Esophagus (tissue), 2 donors: ENCODE measurements around the gene TNRC6A. TPM values are rescaled to one million over a fixed set of nuclear protein-coding genes. Genes with fewer than 3 reads are reported as not detected.

Source experiments
- H3K27ac ChIP-seq, 2 donors: one replicate each; pipeline ENCODE4 v1.5.1; 2013; ENCODE audit warnings: low read depth in 2 of 2, mild to moderate bottlenecking in 2 of 2, inconsistent platforms in 1 of 2, low read length in 1 of 2, moderate library complexity in 1 of 2
- H3K27me3 ChIP-seq, 2 donors: one replicate each; pipeline ENCODE4 v1.6.1; 2013; ENCODE audit warnings: low read length in 2 of 2, control low read depth in 1 of 2, mild to moderate bottlenecking in 1 of 2; ENCODE audit not compliant: insufficient read depth in 2 of 2, control insufficient read depth in 1 of 2
- H3K36me3 ChIP-seq, 2 donors: one replicate each; pipeline ENCODE4 v1.6.1; 2013; ENCODE audit warnings: low read length in 1 of 2; ENCODE audit not compliant: control insufficient read depth in 2 of 2, insufficient read depth in 2 of 2
- H3K4me1 ChIP-seq, 2 donors: one replicate each; pipeline ENCODE4 v1.6.1; 2013; ENCODE audit warnings: low read length in 1 of 2; ENCODE audit not compliant: control insufficient read depth in 2 of 2, insufficient read depth in 2 of 2
- H3K4me3 ChIP-seq, 2 donors: one replicate each; pipeline ENCODE4 v1.5.1; 2013; ENCODE audit warnings: low read length in 2 of 2, mild to moderate bottlenecking in 2 of 2, low read depth in 1 of 2, moderate library complexity in 1 of 2
- H3K9me3 ChIP-seq, 2 donors: one replicate each; pipeline ENCODE4 v1.6.1; 2013; ENCODE audit warnings: mild to moderate bottlenecking in 2 of 2, low read depth in 1 of 2, low read length in 1 of 2, moderate library complexity in 1 of 2; ENCODE audit not compliant: control insufficient read depth in 2 of 2, insufficient read depth in 1 of 2
- WGBS, 2 donors: extraction: QIAGEN DNeasy Blood & Tissue Kit; methylation state at CpG; one replicate each; pipeline ENCODE4 v1.1.7; 2013; 5-methylcytosine and 5-hydroxymethylcytosine counted together
- polyA plus RNA-seq, 2 donors: library from polyadenylated mRNA; stranded (reverse); fragments of 200-250 nt; gene quantifications; one replicate each; pipeline ENCODE4 v1.2.3, GENCODE V29; 2013
- donor health status: healthy with polysubstance abuse.
- donor health status: Bipolar disorder and iron deficiency.

Gene TNRC6A
- polyA plus RNA-seq, 2 donors, result 10.0 to 14.7 TPM

- Histone ChIP-seq H3K27me3 (no peaks in the 10 kb centered on the region), H3K9me3 (no peaks in the 10 kb centered on the region), H3K27ac (no peak overlapping the region), H3K36me3 (no peaks in the 10 kb centered on the region), H3K4me3 (no peak overlapping the region), H3K4me1 (no peaks in the 10 kb centered on the region)
- WGBS, 2 donors, result 93 to 94% methylated on average over 6 of the region's 6 CpGs
Measured at GRCh38 chr16:24718967-24719521, 10.4 kb upstream of the TNRC6A start.

GRCh38 chr16:24721830-24722238 is 7.6 kb upstream of the TNRC6A start:
- WGBS, 2 donors, result 84 to 86% methylated on average over 6 of the region's 6 CpGs

GRCh38 chr16:24723663-24724062 is 5.8 kb upstream of the TNRC6A start:
- no peaks in the 10 kb centered on the region for H3K9me3 ChIP-seq
- H3K4me1 ChIP-seq, result no peaks in the 10 kb centered on the region
- H3K4me3 ChIP-seq, result no peak overlapping the region
- no peaks in the 10 kb centered on the region for H3K27me3 ChIP-seq
- no peaks in the 10 kb centered on the region for H3K36me3 ChIP-seq
- H3K27ac ChIP-seq, result no peak overlapping the region

More at GRCh38 chr16:24721830-24722238, 7.6 kb upstream of the TNRC6A start:
- no peaks in the 10 kb centered on the region for H3K9me3 ChIP-seq
- H3K4me1 ChIP-seq, result no peaks in the 10 kb centered on the region
- no peak overlapping the region for H3K27ac ChIP-seq
- no peaks in the 10 kb centered on the region for H3K27me3 ChIP-seq
- no peak overlapping the region for H3K4me3 ChIP-seq
- H3K36me3 ChIP-seq, result no peaks in the 10 kb centered on the region

- Histone ChIP-seq H3K27me3 (no peaks in the 10 kb centered on the region), H3K36me3 (no peaks in the 10 kb centered on the region), H3K4me1 (no peaks in the 10 kb centered on the region), H3K27ac (no peak overlapping the region), H3K4me3 (no peak overlapping the region), H3K9me3 (no peaks in the 10 kb centered on the region)
- WGBS, 2 donors, result 83 to 85% methylated on average over 18 of the region's 18 CpGs
Measured at GRCh38 chr16:24728011-24728410, 1.4 kb upstream of the TNRC6A start.

- Histone ChIP-seq H3K27me3 (no peaks in the 10 kb centered on the region), H3K4me3 (peak overlapping the region; percentile 78 to 94), H3K27ac (peak overlapping the region; percentile 97 to 99), H3K9me3 (no peaks in the 10 kb centered on the region), H3K4me1 (no peaks in the 10 kb centered on the region), H3K36me3 (peaks cover 0 to under 1% of the 10 kb centered on the region in 2 donors)
- 5% methylated on average over 8 of the region's 8 CpGs for WGBS, 2 donors
Measured at GRCh38 chr16:24728891-24729242, 584 bp upstream of the TNRC6A start.

- H3K9me3 ChIP-seq, result no peaks in the 10 kb centered on the region
- peaks cover 0 to 2% of the 10 kb centered on the region in 2 donors for H3K36me3 ChIP-seq
- H3K27ac ChIP-seq, result peak overlapping the region; percentile 97 to 99
- H3K4me1 ChIP-seq, result no peaks in the 10 kb centered on the region
- peak overlapping the region; percentile 78 to 94 for H3K4me3 ChIP-seq
- 0 to 1% methylated on average over 48 to 61 of the region's 61 CpGs for WGBS, 2 donors
- no peaks in the 10 kb centered on the region for H3K27me3 ChIP-seq
Measured at GRCh38 chr16:24729951-24730815, 732 bp downstream of the TNRC6A start.

- no peaks in the 10 kb centered on the region for H3K27me3 ChIP-seq
- no peak overlapping the region for H3K27ac ChIP-seq
- 17 to 24% methylated on average over 6 of the region's 6 CpGs for WGBS, 2 donors
- H3K4me1 ChIP-seq, result no peaks in the 10 kb centered on the region
- H3K36me3 ChIP-seq, result peaks cover 0 to 2% of the 10 kb centered on the region in 2 donors
- no peaks in the 10 kb centered on the region for H3K9me3 ChIP-seq
- peak overlapping the region in 1 of 2 donors; percentile 78 for H3K4me3 ChIP-seq
Measured at GRCh38 chr16:24730914-24731313, 1.5 kb downstream of the TNRC6A start.

- H3K4me3 ChIP-seq, result no peak overlapping the region
- H3K36me3 ChIP-seq, result peaks cover 0 to 2% of the 10 kb centered on the region in 2 donors
- no peaks in the 10 kb centered on the region for H3K4me1 ChIP-seq
- H3K9me3 ChIP-seq, result no peaks in the 10 kb centered on the region
- peak overlapping the region in 1 of 2 donors; percentile 31 for H3K27ac ChIP-seq
- 30 to 35% methylated on average over 8 of the region's 8 CpGs for WGBS, 2 donors
- H3K27me3 ChIP-seq, result no peaks in the 10 kb centered on the region
Measured at GRCh38 chr16:24731722-24732419, 2.4 kb downstream of the TNRC6A start.

- H3K9me3 ChIP-seq, result no peaks in the 10 kb centered on the region
- H3K27me3 ChIP-seq, result no peaks in the 10 kb centered on the region
- WGBS, 2 donors, result 63 to 75% methylated on average over 1 of the region's 1 CpG
- H3K27ac ChIP-seq, result no peak overlapping the region
- H3K36me3 ChIP-seq, result peaks cover 0 to 2% of the 10 kb centered on the region in 2 donors
- no peak overlapping the region for H3K4me3 ChIP-seq
- H3K4me1 ChIP-seq, result no peaks in the 10 kb centered on the region
Measured at GRCh38 chr16:24734382-24734781, 4.9 kb downstream of the TNRC6A start.
